Measurements from ENCODE around the gene UBE2G1.
"Not testable (repeated sequence)": the region's sequence is repeated elsewhere in the genome, so short reads cannot be mapped to it uniquely, and the experiment has no call there.

Gene UBE2G1

DNA sequence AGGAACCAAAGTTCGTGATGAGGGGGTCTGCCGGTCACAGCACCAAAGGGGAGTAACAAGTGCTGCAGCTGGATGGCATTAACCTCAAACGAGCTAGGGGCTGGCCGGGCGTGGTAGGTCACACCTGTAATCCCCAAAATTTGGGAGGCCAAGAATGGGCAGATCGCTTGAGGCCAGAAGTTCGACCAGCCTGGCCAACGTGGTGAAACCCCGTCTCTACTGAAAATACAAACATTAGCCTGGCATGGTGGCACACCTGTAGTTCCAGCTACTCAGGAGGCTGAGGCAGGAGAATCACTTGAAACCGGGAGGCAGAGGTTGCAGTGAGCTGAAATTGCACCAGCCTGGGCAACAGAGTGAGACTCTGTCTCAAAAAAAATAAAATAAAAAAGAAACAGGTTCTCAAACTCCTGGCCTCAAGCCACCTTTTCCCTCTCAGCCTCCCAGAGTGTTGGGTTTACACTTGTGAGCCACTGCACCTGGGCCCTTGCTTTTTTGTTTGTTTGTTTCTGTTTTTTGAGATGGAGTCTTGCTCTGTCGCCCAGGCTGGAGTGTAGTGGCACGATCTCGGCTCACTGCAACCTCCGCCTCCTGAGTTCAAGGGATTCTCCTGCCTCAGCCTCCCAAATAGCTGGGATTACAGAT is 9.4 kb upstream of the UBE2G1 start:
- not testable (repeated sequence) for H3K36me3 ChIP-seq (ENCODE audit: control insufficient read depth in 5 of 5, insufficient read depth in 5 of 5, low read length in 5 of 5); H3K27ac ChIP-seq (ENCODE audit: low read depth, low read length); H3K9me3 ChIP-seq (ENCODE audit: control insufficient read depth in 5 of 5, low read length in 5 of 5)

DNA sequence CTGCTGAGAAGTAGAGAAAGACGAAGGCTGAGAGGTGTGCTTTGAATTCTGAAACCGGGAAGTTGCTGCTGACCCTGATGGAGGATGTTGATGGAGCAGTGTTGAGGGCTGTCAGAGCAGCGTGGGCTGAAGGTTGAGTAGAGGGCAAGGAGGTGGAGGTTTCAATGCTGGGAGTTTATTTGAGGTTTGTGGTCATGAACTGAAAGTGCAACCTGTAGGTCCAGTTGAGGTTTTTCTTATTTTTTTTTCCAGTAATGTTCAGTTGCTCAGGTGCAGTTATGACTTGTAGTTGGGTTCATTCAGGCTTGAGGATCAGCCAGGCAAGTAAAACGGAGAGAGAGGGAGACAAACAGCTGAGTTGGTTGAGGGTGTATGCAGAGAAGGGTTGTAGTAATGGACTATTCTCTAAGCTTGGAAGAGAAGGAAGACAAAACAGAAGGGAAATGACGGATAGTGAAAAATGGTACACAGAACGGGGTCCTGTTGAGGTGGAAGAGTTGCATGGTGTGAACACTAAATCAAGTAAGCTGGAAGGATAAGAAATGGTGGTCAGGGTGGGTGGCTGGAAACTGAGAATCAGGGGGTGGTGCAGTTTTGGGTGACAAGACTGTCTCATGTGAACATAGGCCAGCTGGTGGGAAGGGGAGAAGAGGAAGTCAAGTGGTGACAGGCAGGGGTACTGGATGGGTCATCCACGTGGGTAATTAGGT is 8.7 kb upstream of the UBE2G1 start:
- no peak overlapping the region for H3K27ac ChIP-seq (ENCODE audit: low read depth, low read length)
- H3K27me3 ChIP-seq (ENCODE audit: control insufficient read depth in 5 of 5, insufficient read depth in 4 of 5, low read length in 5 of 5): no peaks in the 10 kb centered on the region
- H3K4me1 ChIP-seq (ENCODE audit: control insufficient read depth in 5 of 5, insufficient read depth in 5 of 5, low read length in 5 of 5): no peaks in the 10 kb centered on the region
- no peak overlapping the region for H3K4me3 ChIP-seq (ENCODE audit: low read depth in 1 of 5, low read length in 5 of 5)
- no peak overlapping the region for H3K9ac ChIP-seq (ENCODE audit: low read length in 5 of 5)
- H3K36me3 ChIP-seq (ENCODE audit: control insufficient read depth in 5 of 5, insufficient read depth in 5 of 5, low read length in 5 of 5): no peaks in the 10 kb centered on the region
- H3K9me3 ChIP-seq (ENCODE audit: control insufficient read depth in 5 of 5, low read length in 5 of 5): no peaks in the 10 kb centered on the region

More for the DNA sequence above, 9.4 kb upstream of the UBE2G1 start:
- H3K9ac ChIP-seq (ENCODE audit: low read length in 5 of 5); H3K27me3 ChIP-seq (ENCODE audit: control insufficient read depth in 5 of 5, insufficient read depth in 4 of 5, low read length in 5 of 5); H3K4me3 ChIP-seq (ENCODE audit: low read depth in 1 of 5, low read length in 5 of 5); H3K4me1 ChIP-seq (ENCODE audit: control insufficient read depth in 5 of 5, insufficient read depth in 5 of 5, low read length in 5 of 5): not testable (repeated sequence)

DNA sequence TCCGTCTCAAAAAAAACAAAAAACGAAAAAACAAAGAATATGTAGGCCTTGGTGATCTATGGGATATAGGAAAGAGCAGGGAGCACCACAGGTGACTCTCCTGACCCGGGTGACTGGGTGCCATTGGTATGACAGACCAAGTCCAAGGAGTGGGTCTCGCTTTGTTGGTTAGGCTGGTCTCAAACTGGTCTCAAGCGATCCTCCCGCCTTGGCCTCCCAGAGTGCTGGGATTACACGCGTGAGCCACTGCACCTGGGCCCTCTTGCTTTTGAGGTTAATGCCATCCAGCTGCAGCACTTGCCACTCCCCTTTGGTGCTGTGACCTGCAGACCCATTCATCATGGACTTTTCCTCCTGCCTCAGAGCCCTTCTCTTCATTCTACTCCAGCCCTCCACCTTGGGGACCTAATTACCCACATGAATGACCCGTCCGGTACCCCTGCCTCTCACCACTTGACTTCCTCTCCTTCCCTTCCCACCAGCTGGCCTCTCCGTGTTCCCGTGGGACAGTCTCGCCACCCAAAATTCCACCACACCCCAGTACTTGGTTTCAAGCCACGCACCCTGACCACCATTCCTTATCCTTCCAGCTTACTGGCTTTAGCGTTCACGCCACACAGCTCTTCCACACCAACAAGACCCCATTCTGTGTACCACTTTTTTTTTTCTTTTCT is 3.2 kb upstream of the UBE2G1 start:
- Histone ChIP-seq H3K4me1 (ENCODE audit: control insufficient read depth in 5 of 5, insufficient read depth in 5 of 5, low read length in 5 of 5) (peaks cover 1 to 8% (median 7%) of the 10 kb centered on the region in 5 donors), H3K4me3 (ENCODE audit: low read depth in 1 of 5, low read length in 5 of 5) (no peak overlapping the region), H3K27me3 (ENCODE audit: control insufficient read depth in 5 of 5, insufficient read depth in 4 of 5, low read length in 5 of 5) (no peaks in the 10 kb centered on the region), H3K9ac (ENCODE audit: low read length in 5 of 5) (no peak overlapping the region), H3K36me3 (ENCODE audit: control insufficient read depth in 5 of 5, insufficient read depth in 5 of 5, low read length in 5 of 5) (no peaks in the 10 kb centered on the region), H3K9me3 (ENCODE audit: control insufficient read depth in 5 of 5, low read length in 5 of 5) (no peaks in the 10 kb centered on the region), H3K27ac (ENCODE audit: low read depth, low read length) (no peak overlapping the region)

DNA sequence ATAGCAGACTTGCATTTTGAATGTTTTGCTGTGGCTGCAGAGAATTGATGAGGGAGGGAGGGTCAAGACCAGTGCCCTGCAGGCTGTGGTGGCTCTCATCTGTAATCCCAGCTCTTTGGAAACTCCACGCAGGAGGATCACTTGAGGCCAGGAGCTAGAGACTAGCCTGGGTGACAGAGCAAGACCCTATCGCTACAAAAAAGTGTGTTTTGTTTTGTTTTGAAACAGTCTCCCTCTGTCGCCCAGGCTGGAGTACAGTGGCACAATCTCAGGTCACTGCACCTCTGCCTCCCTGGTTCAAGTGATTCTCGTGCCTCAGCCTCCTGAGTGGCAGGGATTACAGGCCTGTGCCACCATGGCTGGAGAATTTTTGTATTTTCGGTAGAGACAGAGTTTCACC is 1.9 kb upstream of the UBE2G1 start:
- no peaks in the 10 kb centered on the region for H3K27me3 ChIP-seq (ENCODE audit: control insufficient read depth in 5 of 5, insufficient read depth in 4 of 5, low read length in 5 of 5)
- H3K4me1 ChIP-seq (ENCODE audit: control insufficient read depth in 5 of 5, insufficient read depth in 5 of 5, low read length in 5 of 5): peaks cover 1 to 13% (median 11%) of the 10 kb centered on the region in 5 donors
- no peak overlapping the region for H3K27ac ChIP-seq (ENCODE audit: low read depth, low read length)
- H3K9ac ChIP-seq (ENCODE audit: low read length in 5 of 5): no peak overlapping the region
- H3K36me3 ChIP-seq (ENCODE audit: control insufficient read depth in 5 of 5, insufficient read depth in 5 of 5, low read length in 5 of 5): no peaks in the 10 kb centered on the region
- no peak overlapping the region for H3K4me3 ChIP-seq (ENCODE audit: low read depth in 1 of 5, low read length in 5 of 5)
- no peaks in the 10 kb centered on the region for H3K9me3 ChIP-seq (ENCODE audit: control insufficient read depth in 5 of 5, low read length in 5 of 5)

DNA sequence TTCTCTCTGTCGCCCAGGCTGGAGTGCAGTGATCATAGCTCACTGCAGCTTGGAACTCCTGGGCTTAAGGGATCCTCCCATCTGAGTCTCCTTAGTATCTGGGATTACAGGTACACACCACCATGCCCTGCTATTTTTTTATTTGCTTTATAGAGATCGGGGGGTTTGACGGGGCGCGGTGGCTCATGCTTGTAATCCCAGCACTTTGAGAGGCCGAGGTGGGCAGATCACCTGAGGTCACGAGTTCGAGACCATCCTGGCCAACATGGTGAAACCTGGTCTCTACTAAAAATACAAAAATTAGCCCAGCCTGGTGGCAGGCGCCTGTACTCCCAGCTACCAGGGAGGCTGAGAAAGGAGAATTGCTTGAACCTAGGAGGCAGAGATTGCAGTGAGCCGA is 702 bp upstream of the UBE2G1 start:
- peak overlapping the region; percentile 90 for H3K27ac ChIP-seq (ENCODE audit: low read depth, low read length)
- H3K4me1 ChIP-seq (ENCODE audit: control insufficient read depth in 5 of 5, insufficient read depth in 5 of 5, low read length in 5 of 5): peaks cover 1 to 20% (median 16%) of the 10 kb centered on the region in 5 donors
- peak overlapping the region; percentile 56 to 93 (median 71) for H3K4me3 ChIP-seq (ENCODE audit: low read depth in 1 of 5, low read length in 5 of 5)
- not testable (repeated sequence) for H3K27me3 ChIP-seq (ENCODE audit: control insufficient read depth in 5 of 5, insufficient read depth in 4 of 5, low read length in 5 of 5); H3K36me3 ChIP-seq (ENCODE audit: control insufficient read depth in 5 of 5, insufficient read depth in 5 of 5, low read length in 5 of 5); H3K9me3 ChIP-seq (ENCODE audit: control insufficient read depth in 5 of 5, low read length in 5 of 5)
- H3K9ac ChIP-seq (ENCODE audit: low read length in 5 of 5): peak overlapping the region in 2 of 5 donors; percentile 23 to 61

DNA sequence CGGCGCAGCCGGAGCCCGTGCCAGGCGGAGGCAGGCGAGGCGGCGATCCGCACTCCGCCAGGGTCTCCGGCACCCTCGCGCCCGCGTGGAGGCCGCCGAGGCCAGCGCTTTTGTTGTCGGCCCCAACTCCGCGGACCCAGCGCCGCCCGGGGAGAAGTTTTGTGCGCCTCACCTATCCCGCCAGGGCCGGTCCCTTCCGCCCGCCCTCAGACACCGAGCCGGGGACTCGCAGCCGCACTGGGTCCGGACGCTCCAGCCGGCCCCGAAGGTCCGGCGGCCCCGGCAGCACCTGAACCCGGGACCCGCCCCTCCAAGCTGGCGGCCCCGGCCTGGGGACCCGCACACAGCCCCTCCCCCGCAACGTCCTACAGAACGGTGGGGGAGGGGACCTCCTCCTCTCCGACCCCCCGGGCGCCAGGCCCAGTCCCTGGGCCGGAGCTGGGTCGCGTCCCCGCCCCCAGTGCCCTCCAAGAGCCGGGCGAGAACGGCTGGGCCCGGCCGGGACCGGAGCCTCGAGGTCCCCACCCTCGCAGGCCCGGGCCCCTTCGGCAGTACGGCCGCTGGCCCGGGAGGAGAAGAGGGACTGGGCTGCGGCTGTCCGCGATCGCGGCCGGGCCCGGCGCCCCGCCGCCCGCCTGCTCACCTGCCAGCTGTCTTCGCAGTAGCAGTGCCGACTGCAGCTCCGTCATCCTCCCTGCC is 698 bp downstream of the UBE2G1 start:
- H3K9me3 ChIP-seq (ENCODE audit: control insufficient read depth in 5 of 5, low read length in 5 of 5): no peaks in the 10 kb centered on the region
- H3K9ac ChIP-seq (ENCODE audit: low read length in 5 of 5): peak overlapping the region in 4 of 5 donors; percentile 84 to 97 (median 94)
- H3K27me3 ChIP-seq (ENCODE audit: control insufficient read depth in 5 of 5, insufficient read depth in 4 of 5, low read length in 5 of 5): no peaks in the 10 kb centered on the region
- H3K36me3 ChIP-seq (ENCODE audit: control insufficient read depth in 5 of 5, insufficient read depth in 5 of 5, low read length in 5 of 5): peaks cover 0 to 2% (median 0%) of the 10 kb centered on the region in 5 donors
- peak overlapping the region; percentile 90 for H3K27ac ChIP-seq (ENCODE audit: low read depth, low read length)
- H3K4me3 ChIP-seq (ENCODE audit: low read depth in 1 of 5, low read length in 5 of 5): peak overlapping the region in 4 of 5 donors; percentile 78 to 93 (median 85)
- peaks cover 1 to 24% (median 21%) of the 10 kb centered on the region in 5 donors for H3K4me1 ChIP-seq (ENCODE audit: control insufficient read depth in 5 of 5, insufficient read depth in 5 of 5, low read length in 5 of 5)

DNA sequence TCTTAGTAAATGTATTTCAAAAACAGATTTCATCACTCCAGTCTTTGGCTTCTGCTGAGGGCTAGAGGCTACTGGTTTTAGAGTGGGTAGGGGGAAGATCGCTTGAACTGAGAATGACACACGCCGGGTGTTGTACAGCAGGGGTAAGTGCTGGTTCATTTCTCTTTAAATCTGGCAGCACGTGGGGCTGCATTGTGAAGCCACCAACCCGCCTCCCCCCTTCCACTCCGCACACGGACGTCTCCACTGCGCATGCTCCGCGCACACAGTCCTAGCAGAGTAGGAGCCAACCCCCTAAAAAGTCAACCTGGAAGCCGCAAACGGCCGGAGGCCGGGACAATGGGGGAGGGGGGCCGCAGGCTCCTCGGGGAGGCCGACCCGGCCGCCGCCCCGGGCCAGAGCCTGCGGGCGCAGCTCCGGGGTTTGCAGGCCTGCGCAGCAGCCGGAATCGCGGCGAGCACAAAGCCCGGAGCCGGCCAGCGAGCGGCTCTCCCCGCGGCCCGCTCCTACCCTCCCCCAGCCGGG is 1.3 kb downstream of the UBE2G1 start:
- Histone ChIP-seq H3K9ac (ENCODE audit: low read length in 5 of 5) (peak overlapping the region; percentile 52 to 97 (median 94)), H3K4me1 (ENCODE audit: control insufficient read depth in 5 of 5, insufficient read depth in 5 of 5, low read length in 5 of 5) (peaks cover 1 to 24% (median 21%) of the 10 kb centered on the region in 5 donors), H3K27me3 (ENCODE audit: control insufficient read depth in 5 of 5, insufficient read depth in 4 of 5, low read length in 5 of 5) (no peaks in the 10 kb centered on the region), H3K36me3 (ENCODE audit: control insufficient read depth in 5 of 5, insufficient read depth in 5 of 5, low read length in 5 of 5) (peaks cover 0 to 2% (median 0%) of the 10 kb centered on the region in 5 donors), H3K4me3 (ENCODE audit: low read depth in 1 of 5, low read length in 5 of 5) (peak overlapping the region; percentile 62 to 93 (median 82)), H3K27ac (ENCODE audit: low read depth, low read length) (peak overlapping the region; percentile 90), H3K9me3 (ENCODE audit: control insufficient read depth in 5 of 5, low read length in 5 of 5) (no peaks in the 10 kb centered on the region)

DNA sequence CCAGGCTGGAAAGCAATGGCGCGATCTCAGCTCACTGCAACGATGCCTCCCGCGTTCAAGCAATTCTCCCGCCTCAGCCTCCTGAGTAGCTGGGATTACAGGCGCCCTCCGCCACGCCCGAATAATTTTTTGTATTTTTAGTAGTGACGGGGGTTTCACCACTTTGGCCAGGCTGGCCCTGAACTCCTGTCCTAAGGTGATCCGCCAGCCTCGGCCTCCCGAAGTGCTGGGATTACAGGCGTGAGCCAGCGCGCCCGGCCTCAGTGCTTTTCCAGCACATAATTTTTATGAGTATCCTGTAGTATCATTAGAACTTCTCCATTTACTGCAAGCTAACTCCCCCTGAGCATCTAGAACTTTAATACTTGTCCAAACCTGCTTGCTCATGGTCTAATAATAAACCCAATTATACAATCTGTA is 1.8 kb downstream of the UBE2G1 start:
- Histone ChIP-seq H3K36me3 (ENCODE audit: control insufficient read depth in 5 of 5, insufficient read depth in 5 of 5, low read length in 5 of 5) (peaks cover 0 to 2% (median 0%) of the 10 kb centered on the region in 5 donors), H3K9ac (ENCODE audit: low read length in 5 of 5) (peak overlapping the region; percentile 52 to 97 (median 94)), H3K27me3 (ENCODE audit: control insufficient read depth in 5 of 5, insufficient read depth in 4 of 5, low read length in 5 of 5) (no peaks in the 10 kb centered on the region), H3K4me3 (ENCODE audit: low read depth in 1 of 5, low read length in 5 of 5) (peak overlapping the region; percentile 62 to 93 (median 82)), H3K27ac (ENCODE audit: low read depth, low read length) (peak overlapping the region; percentile 90), H3K4me1 (ENCODE audit: control insufficient read depth in 5 of 5, insufficient read depth in 5 of 5, low read length in 5 of 5) (peaks cover 1 to 24% (median 21%) of the 10 kb centered on the region in 5 donors), H3K9me3 (ENCODE audit: control insufficient read depth in 5 of 5, low read length in 5 of 5) (no peaks in the 10 kb centered on the region)

DNA sequence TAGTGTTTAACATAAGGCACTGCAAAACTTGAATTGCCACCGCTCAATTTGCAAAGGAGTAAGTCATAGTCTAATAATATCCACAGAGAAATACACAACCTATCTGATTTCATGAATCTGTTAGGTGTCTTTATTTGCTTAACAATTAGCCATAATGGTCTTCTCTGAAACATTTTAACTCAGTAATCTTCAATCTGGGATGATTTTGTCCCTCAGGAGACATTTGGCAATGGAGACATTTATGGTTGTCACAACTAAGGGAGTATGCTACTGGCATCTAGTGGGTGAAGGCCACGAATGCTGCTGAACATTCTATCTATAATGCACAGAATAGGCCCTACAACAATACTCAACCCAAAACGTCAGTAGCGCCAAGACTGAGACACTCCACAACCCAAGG is 4.3 kb downstream of the UBE2G1 start:
- H3K4me1 ChIP-seq (ENCODE audit: control insufficient read depth in 5 of 5, insufficient read depth in 5 of 5, low read length in 5 of 5): peaks cover 1 to 28% (median 23%) of the 10 kb centered on the region in 5 donors
- no peaks in the 10 kb centered on the region for H3K27me3 ChIP-seq (ENCODE audit: control insufficient read depth in 5 of 5, insufficient read depth in 4 of 5, low read length in 5 of 5)
- no peaks in the 10 kb centered on the region for H3K9me3 ChIP-seq (ENCODE audit: control insufficient read depth in 5 of 5, low read length in 5 of 5)
- H3K9ac ChIP-seq (ENCODE audit: low read length in 5 of 5): peak overlapping the region in 1 of 5 donors; percentile 46
- no peak overlapping the region for H3K27ac ChIP-seq (ENCODE audit: low read depth, low read length)
- H3K4me3 ChIP-seq (ENCODE audit: low read depth in 1 of 5, low read length in 5 of 5): no peak overlapping the region
- H3K36me3 ChIP-seq (ENCODE audit: control insufficient read depth in 5 of 5, insufficient read depth in 5 of 5, low read length in 5 of 5): peaks cover 0 to 2% (median 0%) of the 10 kb centered on the region in 5 donors
